Measurements from ENCODE around the gene TTLL11. TPM values are rescaled to one million over a fixed set of nuclear protein-coding genes. Genes with fewer than 3 reads are reported as not detected.
"Not testable (repeated sequence)": the region's sequence is repeated elsewhere in the genome, so short reads cannot be mapped to it uniquely, and the experiment has no call there.

TTLL11 gene
- polyA plus RNA-seq, 1 donor = 5.0 TPM

DNA sequence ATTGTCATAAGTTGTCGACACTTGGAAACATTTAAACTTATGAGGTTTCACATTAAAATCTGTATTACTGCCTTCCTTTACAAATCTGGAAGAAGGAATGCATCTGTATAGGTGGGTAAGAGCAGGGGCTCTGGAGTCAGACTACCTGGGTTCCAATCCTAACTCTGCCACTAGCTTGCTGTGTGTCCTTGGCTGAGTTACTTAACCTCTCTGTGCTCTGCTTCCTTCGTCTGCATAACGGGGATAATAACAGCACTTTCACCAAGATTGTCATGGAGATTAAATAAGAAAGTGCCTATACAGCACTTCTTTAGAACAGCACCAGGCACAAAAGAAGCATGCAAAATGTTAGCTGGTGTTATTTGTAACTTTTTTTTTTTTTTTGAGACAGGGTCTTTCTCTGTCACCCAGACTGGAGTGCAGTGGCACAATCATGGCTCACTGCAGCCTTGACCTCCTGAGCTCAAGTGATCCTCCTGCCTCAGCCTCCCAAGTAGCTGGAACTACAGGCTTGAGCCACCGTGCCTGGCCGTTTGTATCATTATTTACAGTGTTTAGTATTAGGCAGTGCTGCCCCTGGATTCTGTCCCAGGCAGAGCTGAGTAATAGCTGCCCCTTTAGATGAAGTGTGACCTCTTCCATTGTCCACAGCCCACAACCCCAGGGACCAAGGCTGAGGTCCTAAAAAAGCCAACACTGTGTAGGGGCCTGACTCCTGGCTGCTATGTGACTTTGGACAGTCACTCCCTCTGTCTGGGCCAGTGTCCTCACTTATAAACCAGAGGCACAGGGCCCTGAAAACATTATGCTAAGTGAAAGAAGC lies 25.4 kb upstream of the TTLL11 start:
- H3K4me3 ChIP-seq (ENCODE audit: low read length) = no peak overlapping the region
- H3K4me1 ChIP-seq (ENCODE audit: control insufficient read depth, insufficient read depth, low read length) = no peaks in the 10 kb centered on the region
- H3K27ac ChIP-seq (ENCODE audit: low read length) = no peak overlapping the region
- H3K36me3 ChIP-seq (ENCODE audit: control insufficient read depth, insufficient read depth, low read length) = no peaks in the 10 kb centered on the region
- WGBS (ENCODE audit: insufficient coverage, low lambda C conversion rate) = no CpG with 5 or more reads among the region's 5 CpGs
- peaks cover 19% of the 10 kb centered on the region for H3K27me3 ChIP-seq (ENCODE audit: control insufficient read depth, insufficient read depth, low read length)
- DNase-seq = no peak
- H3K9me3 ChIP-seq (ENCODE audit: control insufficient read depth, low read depth, low read length) = no peaks in the 10 kb centered on the region

DNA sequence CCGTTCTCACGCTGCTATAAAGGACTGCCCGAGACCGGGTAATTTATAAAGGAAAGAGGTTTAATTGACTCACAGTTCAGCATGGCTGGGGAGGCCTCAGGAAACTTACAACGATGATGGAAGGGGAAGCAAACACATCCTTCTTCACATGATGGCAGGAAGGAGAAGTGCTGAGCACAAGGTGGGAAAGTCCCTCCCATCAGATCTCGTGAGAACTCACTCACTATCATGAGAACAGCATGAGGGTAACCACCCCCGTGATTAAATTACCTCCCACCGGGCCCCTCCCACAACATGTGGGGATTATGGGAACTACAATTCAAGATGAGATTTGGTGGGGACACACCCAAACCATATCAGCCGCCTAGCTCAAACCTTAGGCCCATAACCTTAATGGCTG lies 24.1 kb upstream of the TTLL11 start:
- not testable (repeated sequence) for H3K27ac ChIP-seq (ENCODE audit: low read length); H3K4me1 ChIP-seq (ENCODE audit: control insufficient read depth, insufficient read depth, low read length); DNase-seq; H3K36me3 ChIP-seq (ENCODE audit: control insufficient read depth, insufficient read depth, low read length); H3K9me3 ChIP-seq (ENCODE audit: control insufficient read depth, low read depth, low read length); H3K4me3 ChIP-seq (ENCODE audit: low read length)
- H3K27me3 ChIP-seq (ENCODE audit: control insufficient read depth, insufficient read depth, low read length) = peaks cover 20% of the 10 kb centered on the region
- WGBS (ENCODE audit: insufficient coverage, low lambda C conversion rate) = no CpG with 5 or more reads among the region's 9 CpGs

DNA sequence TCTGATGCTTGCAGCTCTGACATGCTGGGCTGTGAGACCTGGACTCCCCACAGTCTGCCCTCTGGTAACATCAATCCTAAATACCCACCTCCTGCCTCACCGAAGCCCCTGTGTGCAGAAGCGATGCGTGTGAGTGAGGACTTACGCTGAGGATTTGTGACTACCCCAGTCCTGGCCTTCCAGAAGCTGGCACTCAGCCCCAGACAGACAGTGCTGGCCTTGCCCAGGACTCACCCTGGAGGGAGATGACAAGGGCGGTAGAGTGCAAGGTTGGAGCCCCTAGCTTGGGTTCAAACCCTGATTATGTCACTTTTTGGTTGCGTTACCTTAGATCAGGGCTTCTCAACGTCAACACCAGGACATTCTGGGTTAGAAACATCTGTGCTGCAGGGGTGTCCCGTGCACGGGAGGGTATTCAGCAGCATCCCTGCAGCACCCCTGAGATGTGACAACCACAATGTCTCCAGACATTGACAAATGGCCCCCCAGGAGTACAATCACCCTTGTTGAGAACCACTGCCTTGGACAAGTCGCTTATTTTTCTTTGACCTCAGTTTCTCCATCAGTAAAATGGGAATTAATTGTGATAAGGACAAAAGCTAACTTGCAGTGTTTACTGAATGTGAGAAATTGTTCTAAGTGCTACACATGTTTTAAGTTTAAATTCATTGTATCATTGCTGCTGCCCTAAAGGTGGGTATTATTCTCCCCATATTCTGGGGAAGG lies 23.5 kb upstream of the TTLL11 start:
- no peaks in the 10 kb centered on the region for H3K36me3 ChIP-seq (ENCODE audit: control insufficient read depth, insufficient read depth, low read length)
- no CpG with 5 or more reads among the region's 10 CpGs for WGBS (ENCODE audit: insufficient coverage, low lambda C conversion rate)
- no peak overlapping the region for H3K27ac ChIP-seq (ENCODE audit: low read length)

DNA sequence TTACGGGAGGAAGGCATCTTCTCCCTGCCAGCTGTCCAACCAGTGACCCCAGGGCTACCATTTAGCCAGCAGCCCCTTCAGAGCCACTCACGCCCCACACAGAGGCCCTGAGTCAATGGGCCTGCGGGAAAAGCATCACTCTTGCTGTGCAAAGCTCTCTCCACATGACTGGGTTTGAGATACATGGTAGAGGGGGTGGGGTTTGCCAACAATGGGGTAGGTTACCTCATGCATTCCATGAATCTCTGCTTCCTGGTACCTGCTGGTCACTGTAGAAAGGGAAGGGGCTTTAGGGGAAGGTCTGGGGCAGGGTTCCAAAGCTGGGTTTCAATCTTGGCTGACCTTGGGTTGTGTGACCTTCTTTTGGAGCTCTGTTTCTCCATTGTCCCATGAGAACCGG lies 22.9 kb upstream of the TTLL11 start:
- Histone ChIP-seq H3K4me3 (ENCODE audit: low read length) (no peak overlapping the region), H3K9me3 (ENCODE audit: control insufficient read depth, low read depth, low read length) (no peaks in the 10 kb centered on the region), H3K4me1 (ENCODE audit: control insufficient read depth, insufficient read depth, low read length) (no peaks in the 10 kb centered on the region), H3K27ac (ENCODE audit: low read length) (no peak overlapping the region), H3K36me3 (ENCODE audit: control insufficient read depth, insufficient read depth, low read length) (no peaks in the 10 kb centered on the region), H3K27me3 (ENCODE audit: control insufficient read depth, insufficient read depth, low read length) (peaks cover 20% of the 10 kb centered on the region)
- no CpG with 5 or more reads among the region's 4 CpGs for WGBS (ENCODE audit: insufficient coverage, low lambda C conversion rate)
- DNase-seq = no peak

More for the DNA sequence above, 23.5 kb upstream of the TTLL11 start:
- no peak for DNase-seq
- H3K9me3 ChIP-seq (ENCODE audit: control insufficient read depth, low read depth, low read length) = no peaks in the 10 kb centered on the region
- peaks cover 20% of the 10 kb centered on the region for H3K27me3 ChIP-seq (ENCODE audit: control insufficient read depth, insufficient read depth, low read length)
- no peaks in the 10 kb centered on the region for H3K4me1 ChIP-seq (ENCODE audit: control insufficient read depth, insufficient read depth, low read length)
- H3K4me3 ChIP-seq (ENCODE audit: low read length) = no peak overlapping the region

GRCh38 chr9:122115176-122116035 lies 22.3 kb upstream of the TTLL11 start:
- WGBS (ENCODE audit: insufficient coverage, low lambda C conversion rate) = 100% methylated on average over 1 of the region's 12 CpGs
- Histone ChIP-seq H3K4me1 (ENCODE audit: control insufficient read depth, insufficient read depth, low read length) (no peaks in the 10 kb centered on the region), H3K9me3 (ENCODE audit: control insufficient read depth, low read depth, low read length) (no peaks in the 10 kb centered on the region), H3K27ac (ENCODE audit: low read length) (no peak overlapping the region), H3K36me3 (ENCODE audit: control insufficient read depth, insufficient read depth, low read length) (no peaks in the 10 kb centered on the region), H3K27me3 (ENCODE audit: control insufficient read depth, insufficient read depth, low read length) (peaks cover 20% of the 10 kb centered on the region), H3K4me3 (ENCODE audit: low read length) (no peak overlapping the region)
- no peak for DNase-seq

DNA sequence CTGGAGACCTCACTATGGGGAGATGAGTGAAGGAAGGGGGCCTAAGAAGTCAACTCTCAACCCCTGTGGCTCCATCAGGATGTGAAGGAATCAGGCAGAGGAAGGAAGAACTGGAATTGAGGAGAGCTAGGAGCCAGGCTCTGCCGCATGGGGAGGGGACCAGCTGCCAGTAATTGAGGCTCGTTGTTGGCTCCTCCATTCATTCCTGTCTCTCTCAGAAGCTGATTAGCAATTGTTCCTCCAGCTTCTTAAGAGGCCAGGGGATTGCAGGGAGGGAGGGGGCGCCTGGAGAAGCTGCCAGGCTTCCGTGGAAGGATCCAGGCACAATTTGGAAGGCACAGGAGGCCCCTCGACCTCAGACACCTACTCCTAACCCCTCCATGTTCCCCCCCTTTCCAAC lies 20.5 kb upstream of the TTLL11 start:
- Histone ChIP-seq H3K4me3 (ENCODE audit: low read length) (no peak overlapping the region), H3K27me3 (ENCODE audit: control insufficient read depth, insufficient read depth, low read length) (peaks cover 20% of the 10 kb centered on the region), H3K4me1 (ENCODE audit: control insufficient read depth, insufficient read depth, low read length) (no peaks in the 10 kb centered on the region), H3K36me3 (ENCODE audit: control insufficient read depth, insufficient read depth, low read length) (no peaks in the 10 kb centered on the region), H3K9me3 (ENCODE audit: control insufficient read depth, low read depth, low read length) (no peaks in the 10 kb centered on the region), H3K27ac (ENCODE audit: low read length) (no peak overlapping the region)
- no peak for DNase-seq
- WGBS (ENCODE audit: insufficient coverage, low lambda C conversion rate) = no CpG with 5 or more reads among the region's 5 CpGs

DNA sequence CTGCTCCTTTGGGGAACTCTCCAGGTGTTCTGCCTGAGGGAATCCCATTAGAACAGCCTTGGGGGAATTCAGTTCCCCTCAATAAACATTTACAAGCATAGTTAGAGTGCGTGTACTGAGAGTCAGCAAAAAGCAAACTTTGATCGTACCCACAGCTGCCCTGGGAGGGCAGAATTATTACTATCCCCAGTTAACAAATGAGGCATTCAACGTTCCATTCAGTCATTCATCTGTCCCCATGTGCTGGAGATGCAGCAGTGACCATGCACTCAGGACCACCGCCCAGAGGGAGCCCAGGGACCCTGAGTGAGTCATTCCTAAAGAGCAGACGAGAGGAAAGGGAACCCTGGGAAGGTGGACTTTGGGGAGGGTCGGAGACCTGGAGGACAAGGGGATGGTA lies 19.1 kb upstream of the TTLL11 start:
- no peak overlapping the region for H3K27ac ChIP-seq (ENCODE audit: low read length)
- peaks cover 23% of the 10 kb centered on the region for H3K27me3 ChIP-seq (ENCODE audit: control insufficient read depth, insufficient read depth, low read length)
- no peak for DNase-seq
- H3K4me1 ChIP-seq (ENCODE audit: control insufficient read depth, insufficient read depth, low read length) = no peaks in the 10 kb centered on the region
- H3K36me3 ChIP-seq (ENCODE audit: control insufficient read depth, insufficient read depth, low read length) = no peaks in the 10 kb centered on the region
- no peak overlapping the region for H3K4me3 ChIP-seq (ENCODE audit: low read length)
- no peaks in the 10 kb centered on the region for H3K9me3 ChIP-seq (ENCODE audit: control insufficient read depth, low read depth, low read length)
- WGBS (ENCODE audit: insufficient coverage, low lambda C conversion rate) = no CpG with 5 or more reads among the region's 6 CpGs

GRCh38 chr9:122111413-122112085 lies 18.4 kb upstream of the TTLL11 start:
- no peak for DNase-seq
- no CpG with 5 or more reads among the region's 9 CpGs for WGBS (ENCODE audit: insufficient coverage, low lambda C conversion rate)
- no peaks in the 10 kb centered on the region for H3K36me3 ChIP-seq (ENCODE audit: control insufficient read depth, insufficient read depth, low read length)

GRCh38 chr9:122110100-122110833 lies 17.2 kb upstream of the TTLL11 start:
- H3K27ac ChIP-seq (ENCODE audit: low read length) = no peak overlapping the region
- no peak for DNase-seq
- H3K36me3 ChIP-seq (ENCODE audit: control insufficient read depth, insufficient read depth, low read length) = no peaks in the 10 kb centered on the region
- H3K4me1 ChIP-seq (ENCODE audit: control insufficient read depth, insufficient read depth, low read length) = no peaks in the 10 kb centered on the region
- H3K4me3 ChIP-seq (ENCODE audit: low read length) = no peak overlapping the region
- no CpG with 5 or more reads among the region's 7 CpGs for WGBS (ENCODE audit: insufficient coverage, low lambda C conversion rate)
- H3K27me3 ChIP-seq (ENCODE audit: control insufficient read depth, insufficient read depth, low read length) = peaks cover 11% of the 10 kb centered on the region
- no peaks in the 10 kb centered on the region for H3K9me3 ChIP-seq (ENCODE audit: control insufficient read depth, low read depth, low read length)

More at GRCh38 chr9:122111413-122112085, 18.4 kb upstream of the TTLL11 start:
- H3K27ac ChIP-seq (ENCODE audit: low read length) = no peak overlapping the region
- H3K4me3 ChIP-seq (ENCODE audit: low read length) = no peak overlapping the region
- H3K27me3 ChIP-seq (ENCODE audit: control insufficient read depth, insufficient read depth, low read length) = peaks cover 22% of the 10 kb centered on the region
- H3K9me3 ChIP-seq (ENCODE audit: control insufficient read depth, low read depth, low read length) = no peaks in the 10 kb centered on the region
- H3K4me1 ChIP-seq (ENCODE audit: control insufficient read depth, insufficient read depth, low read length) = no peaks in the 10 kb centered on the region

All from large intestine (tissue), 3 donors.